ENCODE data around the gene MOB1A. TPM values are rescaled to one million over a fixed set of nuclear protein-coding genes. Genes with fewer than 3 reads are reported as not detected.

MOB1A gene
- total and polyA plus RNA-seq, 2 of the 13 experiments (the other 11 are each of a cell fraction or from before 2014, with no cell fraction given): 48.2 to 139 TPM

- TF ChIP-seq, protein P1, sequence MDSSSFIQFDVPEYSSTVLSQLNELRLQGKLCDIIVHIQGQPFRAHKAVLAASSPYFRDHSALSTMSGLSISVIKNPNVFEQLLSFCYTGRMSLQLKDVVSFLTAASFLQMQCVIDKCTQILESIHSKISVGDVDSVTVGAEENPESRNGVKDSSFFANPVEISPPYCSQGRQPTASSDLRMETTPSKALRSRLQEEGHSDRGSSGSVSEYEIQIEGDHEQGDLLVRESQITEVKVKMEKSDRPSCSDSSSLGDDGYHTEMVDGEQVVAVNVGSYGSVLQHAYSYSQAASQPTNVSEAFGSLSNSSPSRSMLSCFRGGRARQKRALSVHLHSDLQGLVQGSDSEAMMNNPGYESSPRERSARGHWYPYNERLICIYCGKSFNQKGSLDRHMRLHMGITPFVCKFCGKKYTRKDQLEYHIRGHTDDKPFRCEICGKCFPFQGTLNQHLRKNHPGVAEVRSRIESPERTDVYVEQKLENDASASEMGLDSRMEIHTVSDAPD (CRISPR knock-in tag; IDR thresholded peaks at IDR 0.05): no peak
- TF ChIP-seq, protein P2, sequence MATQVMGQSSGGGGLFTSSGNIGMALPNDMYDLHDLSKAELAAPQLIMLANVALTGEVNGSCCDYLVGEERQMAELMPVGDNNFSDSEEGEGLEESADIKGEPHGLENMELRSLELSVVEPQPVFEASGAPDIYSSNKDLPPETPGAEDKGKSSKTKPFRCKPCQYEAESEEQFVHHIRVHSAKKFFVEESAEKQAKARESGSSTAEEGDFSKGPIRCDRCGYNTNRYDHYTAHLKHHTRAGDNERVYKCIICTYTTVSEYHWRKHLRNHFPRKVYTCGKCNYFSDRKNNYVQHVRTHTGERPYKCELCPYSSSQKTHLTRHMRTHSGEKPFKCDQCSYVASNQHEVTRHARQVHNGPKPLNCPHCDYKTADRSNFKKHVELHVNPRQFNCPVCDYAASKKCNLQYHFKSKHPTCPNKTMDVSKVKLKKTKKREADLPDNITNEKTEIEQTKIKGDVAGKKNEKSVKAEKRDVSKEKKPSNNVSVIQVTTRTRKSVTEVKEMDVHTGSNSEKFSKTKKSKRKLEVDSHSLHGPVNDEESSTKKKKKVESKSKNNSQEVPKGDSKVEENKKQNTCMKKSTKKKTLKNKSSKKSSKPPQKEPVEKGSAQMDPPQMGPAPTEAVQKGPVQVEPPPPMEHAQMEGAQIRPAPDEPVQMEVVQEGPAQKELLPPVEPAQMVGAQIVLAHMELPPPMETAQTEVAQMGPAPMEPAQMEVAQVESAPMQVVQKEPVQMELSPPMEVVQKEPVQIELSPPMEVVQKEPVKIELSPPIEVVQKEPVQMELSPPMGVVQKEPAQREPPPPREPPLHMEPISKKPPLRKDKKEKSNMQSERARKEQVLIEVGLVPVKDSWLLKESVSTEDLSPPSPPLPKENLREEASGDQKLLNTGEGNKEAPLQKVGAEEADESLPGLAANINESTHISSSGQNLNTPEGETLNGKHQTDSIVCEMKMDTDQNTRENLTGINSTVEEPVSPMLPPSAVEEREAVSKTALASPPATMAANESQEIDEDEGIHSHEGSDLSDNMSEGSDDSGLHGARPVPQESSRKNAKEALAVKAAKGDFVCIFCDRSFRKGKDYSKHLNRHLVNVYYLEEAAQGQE (IDR thresholded peaks at IDR 0.05; ENCODE audit: borderline replicate concordance in 1 of 2, low read depth in 1 of 2, low read length in 2 of 2): no peak
- TF ChIP-seq U2AF2 (IDR thresholded peaks at IDR 0.05; ENCODE audit: low read depth, low read length): no peak
- TF ChIP-seq PHB2 (IDR thresholded peaks at IDR 0.05; ENCODE audit: partially characterized antibody): no peak
- TF ChIP-seq ZNF484 (CRISPR knock-in tag; IDR thresholded peaks at IDR 0.05; ENCODE audit: borderline replicate concordance, low read depth): no peak
- TF ChIP-seq SRF (IDR thresholded peaks at IDR 0.05; ENCODE audit: low read depth, low read length): no peak
- no peak for TF ChIP-seq REXO4 (CRISPR knock-in tag; IDR thresholded peaks at IDR 0.05; ENCODE audit: borderline replicate concordance)
- TF ChIP-seq HOXA3 (CRISPR knock-in tag; IDR thresholded peaks at IDR 0.05): no peak
- no peak for TF ChIP-seq SP4 (CRISPR knock-in tag; IDR thresholded peaks at IDR 0.05)
- TF ChIP-seq NFKBIZ (CRISPR knock-in tag; IDR thresholded peaks at IDR 0.05): no peak; the same call in 1 of the 2 replicates
- no peak for TF ChIP-seq ZNF776 (CRISPR knock-in tag; IDR thresholded peaks at IDR 0.05)
- TF ChIP-seq AGO1 (IDR thresholded peaks at IDR 0.05; ENCODE audit: low read depth, low read length, poor library complexity, severe bottlenecking): no peak
- no peak for TF ChIP-seq ZNF530 (CRISPR knock-in tag; IDR thresholded peaks at IDR 0.05; ENCODE audit: low read depth)
- TF ChIP-seq KLF12 (CRISPR knock-in tag; IDR thresholded peaks at IDR 0.05; ENCODE audit: borderline replicate concordance): no peak
- no peak for TF ChIP-seq HOXA7 (CRISPR knock-in tag; IDR thresholded peaks at IDR 0.05)
- peak; percentile 56 for TF ChIP-seq PITX1 (CRISPR knock-in tag; IDR thresholded peaks at IDR 0.05)
- no peak for TF ChIP-seq MAFK (conservative IDR thresholded peaks at IDR 0.05 in 1 of 2, IDR thresholded peaks at IDR 0.05 in 1 of 2; ENCODE audit: low read length in 2 of 2)
- no peak for TF ChIP-seq ZNF547 (CRISPR knock-in tag; IDR thresholded peaks at IDR 0.05)
- TF ChIP-seq KDM5A (IDR thresholded peaks at IDR 0.05; ENCODE audit: borderline replicate concordance, low read length): no peak
- TF ChIP-seq ZNF724P (CRISPR knock-in tag; IDR thresholded peaks at IDR 0.05; ENCODE audit: borderline replicate concordance): no peak
- TF ChIP-seq, protein P3, sequence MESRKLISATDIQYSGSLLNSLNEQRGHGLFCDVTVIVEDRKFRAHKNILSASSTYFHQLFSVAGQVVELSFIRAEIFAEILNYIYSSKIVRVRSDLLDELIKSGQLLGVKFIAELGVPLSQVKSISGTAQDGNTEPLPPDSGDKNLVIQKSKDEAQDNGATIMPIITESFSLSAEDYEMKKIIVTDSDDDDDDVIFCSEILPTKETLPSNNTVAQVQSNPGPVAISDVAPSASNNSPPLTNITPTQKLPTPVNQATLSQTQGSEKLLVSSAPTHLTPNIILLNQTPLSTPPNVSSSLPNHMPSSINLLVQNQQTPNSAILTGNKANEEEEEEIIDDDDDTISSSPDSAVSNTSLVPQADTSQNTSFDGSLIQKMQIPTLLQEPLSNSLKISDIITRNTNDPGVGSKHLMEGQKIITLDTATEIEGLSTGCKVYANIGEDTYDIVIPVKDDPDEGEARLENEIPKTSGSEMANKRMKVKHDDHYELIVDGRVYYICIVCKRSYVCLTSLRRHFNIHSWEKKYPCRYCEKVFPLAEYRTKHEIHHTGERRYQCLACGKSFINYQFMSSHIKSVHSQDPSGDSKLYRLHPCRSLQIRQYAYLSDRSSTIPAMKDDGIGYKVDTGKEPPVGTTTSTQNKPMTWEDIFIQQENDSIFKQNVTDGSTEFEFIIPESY (CRISPR knock-in tag; IDR thresholded peaks at IDR 0.05): no peak; the same call in 1 of the 2 replicates
These were observed 30.0 kb downstream of the MOB1A start (continued) for GRCh38 chr2:74148457-74149246.
